Adrenal gland (tissue), 12 donors: Measurements from ENCODE around the gene PSMA7. TPM values are rescaled to one million over a fixed set of nuclear protein-coding genes. Genes with fewer than 3 reads are reported as not detected.

Experiments
- DNase-seq, 7 donors: peaks; one replicate each; pipeline ENCODE4 v3.0.0-alpha.2; 2019 to 2020
- H3K27ac ChIP-seq, 5 donors: fragments of 200-600 bp; sonication (generic) in 4 of 5; 1 replicate in 3 of 5; 2 replicates in 2 of 5; pipeline versions ENCODE4 v1.5.1 to v1.8.0; 2016 to 2020; ENCODE audit warnings: mild to moderate bottlenecking in 1 of 5
- H3K27me3 ChIP-seq: fragments of 200-600 bp; 2 replicates; pipeline ENCODE4 v1.8.0; 2021
- H3K36me3 ChIP-seq, 2 donors: fragments of 200-600 bp; replicated peaks in 1 of 2; 1 replicate in 1 of 2; 2 replicates in 1 of 2; pipeline versions ENCODE4 v1.5.1 to v1.8.0; 2018 to 2022
- H3K4me1 ChIP-seq, 2 donors: fragments of 200-600 bp; replicated peaks in 1 of 2; 1 replicate in 1 of 2; 2 replicates in 1 of 2; pipeline versions ENCODE4 v1.5.1 to v1.8.0; 2018 to 2021
- H3K4me3 ChIP-seq, 4 donors: fragments of 200-600 bp; sonication (generic) in 3 of 4; one replicate each; pipeline ENCODE4 v1.5.1; 2016 to 2018
- H3K9me3 ChIP-seq, 3 donors: fragments of 200-600 bp; sonication (generic) in 1 of 3; replicated peaks in 1 of 3; 1 replicate in 2 of 3; 2 replicates in 1 of 3; pipeline versions ENCODE4 v1.5.1 to v1.8.0; 2016 to 2021
- POLR2A ChIP-seq, 2 donors: fragments of 450-650 bp; IDR thresholded peaks; one replicate each; pipeline ENCODE4 v1.6.1; 2017; ENCODE audit warnings: antibody characterized with exemption in 2 of 2, mild to moderate bottlenecking in 2 of 2, moderate library complexity in 1 of 2
- WGBS, 4 donors: extraction: QIAGEN DNeasy Blood & Tissue Kit in 2 of 4; methylation state at CpG; one replicate each; pipeline versions ENCODE4 v1.1.5 to v1.1.7; 2013 to 2017; 5-methylcytosine and 5-hydroxymethylcytosine counted together
- intact Hi-C, 2 donors: fragments of 100-400 bp; cut with DNase I; formaldehyde crosslinking; loops; one replicate each; pipeline versions ENCODE4 v1.14.1 to v1.15.0; 2022 to 2023
- polyA plus RNA-seq, 3 donors: library from polyadenylated mRNA; stranded (reverse); fragments of 200-250 nt in 2 of 3; fragments of 350-450 nt in 1 of 3; fragmentation: Illumina TruSeq in 1 of 3; extraction: RNeasy Lipid Tissue Mini Kit (QIAGEN cat#74804) in 1 of 3; gene quantifications; one replicate each; pipeline ENCODE4 v1.2.3, GENCODE V29; 2013 to 2014
- total RNA-seq, 9 donors: library from RNA; depleted of rRNA in 4 of 9; stranded (reverse); fragments of >200 nt in 4 of 9; fragments of 120-200 nt in 1 of 9; fragmentation: NEBNext Ultra II Directional in 1 of 9; extraction: Animal tissue kit (Norgen Biotek cat#: 25700) in 1 of 9; gene quantifications; one replicate each; pipeline versions ENCODE4 v1.1.0 to v1.2.4, GENCODE V29; 2013 to 2023
- TF ChIP-seq, protein P1 (sequence below), 6 experiments: fragments of 450-650 bp in 4 of 6; fragments of 200-600 bp in 2 of 6; sonication (generic) in 1 of 6; IDR thresholded peaks; 1 replicate in 5 of 6; 2 replicates in 1 of 6; pipeline versions ENCODE4 v1.5.1 to v1.8.0; 2016 to 2021; ENCODE audit warnings: antibody characterized with exemption in 6 of 6, mild to moderate bottlenecking in 2 of 6, moderate library complexity in 1 of 6
- donor health status: healthy with polysubstance abuse.
- donor health status: Bipolar disorder and iron deficiency.
- donor health status: DM: yes; HTN: yes; CAD: no.
- donor health status: DM: no; HTN: no; CAD: no.
- donor health status: DM: no; HTN: no; CAD: no.
- donor health status: DM: yes; HTN: yes; CAD: no.

The PSMA7 gene
- total and polyA plus RNA-seq, 12 donors, result 175 to 518 (median 277) TPM

DNA sequence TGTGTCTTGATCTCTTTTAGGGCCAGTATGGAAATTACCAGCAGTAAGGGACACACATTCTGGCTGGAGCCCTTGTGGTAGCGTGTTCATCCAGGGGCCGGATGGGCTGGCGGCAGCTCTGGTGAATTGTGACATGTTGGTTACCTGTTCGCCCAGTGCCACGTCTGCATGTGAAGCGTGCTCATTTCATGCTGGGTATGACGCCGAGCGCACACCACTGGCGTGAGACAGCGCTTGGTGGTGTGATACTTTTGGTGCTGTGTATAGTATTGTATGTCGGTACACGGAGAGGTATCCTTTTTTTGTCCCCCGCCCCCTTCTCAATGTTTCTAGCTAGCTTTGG is 35.9 kb upstream of the PSMA7 start:
- Histone ChIP-seq H3K27me3 (no peaks in the 10 kb centered on the region), H3K4me3 (no peak overlapping the region), H3K4me1 (peaks cover 8 to 16% of the 10 kb centered on the region in 2 donors), H3K27ac (no peak overlapping the region), H3K9me3 (no peaks in the 10 kb centered on the region), H3K36me3 (peaks cover 0 to 20% of the 10 kb centered on the region in 2 donors)
- WGBS, 4 donors, result 93 to 99% (median 95%) methylated on average over 12 to 14 of the region's 14 CpGs
- no peak for DNase-seq
- intact Hi-C loops, result no loop called here
- no peak for TF ChIP-seq POLR2A (IDR thresholded peaks at IDR 0.05)
- TF ChIP-seq, protein P1, sequence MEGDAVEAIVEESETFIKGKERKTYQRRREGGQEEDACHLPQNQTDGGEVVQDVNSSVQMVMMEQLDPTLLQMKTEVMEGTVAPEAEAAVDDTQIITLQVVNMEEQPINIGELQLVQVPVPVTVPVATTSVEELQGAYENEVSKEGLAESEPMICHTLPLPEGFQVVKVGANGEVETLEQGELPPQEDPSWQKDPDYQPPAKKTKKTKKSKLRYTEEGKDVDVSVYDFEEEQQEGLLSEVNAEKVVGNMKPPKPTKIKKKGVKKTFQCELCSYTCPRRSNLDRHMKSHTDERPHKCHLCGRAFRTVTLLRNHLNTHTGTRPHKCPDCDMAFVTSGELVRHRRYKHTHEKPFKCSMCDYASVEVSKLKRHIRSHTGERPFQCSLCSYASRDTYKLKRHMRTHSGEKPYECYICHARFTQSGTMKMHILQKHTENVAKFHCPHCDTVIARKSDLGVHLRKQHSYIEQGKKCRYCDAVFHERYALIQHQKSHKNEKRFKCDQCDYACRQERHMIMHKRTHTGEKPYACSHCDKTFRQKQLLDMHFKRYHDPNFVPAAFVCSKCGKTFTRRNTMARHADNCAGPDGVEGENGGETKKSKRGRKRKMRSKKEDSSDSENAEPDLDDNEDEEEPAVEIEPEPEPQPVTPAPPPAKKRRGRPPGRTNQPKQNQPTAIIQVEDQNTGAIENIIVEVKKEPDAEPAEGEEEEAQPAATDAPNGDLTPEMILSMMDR (IDR thresholded peaks at IDR 0.05), result no peak

GRCh38 chr20:62178316-62179161 is 35.3 kb upstream of the PSMA7 start:
- 92 to 93% (median 92%) methylated on average over 17 to 19 of the region's 19 CpGs for WGBS, 4 donors
- Histone ChIP-seq H3K27me3 (no peaks in the 10 kb centered on the region), H3K4me1 (peaks cover 2 to 10% of the 10 kb centered on the region in 2 donors), H3K9me3 (no peaks in the 10 kb centered on the region), H3K27ac (no peak overlapping the region), H3K36me3 (peaks cover 0 to 20% of the 10 kb centered on the region in 2 donors), H3K4me3 (no peak overlapping the region)
- no peak for DNase-seq
- no peak for TF ChIP-seq POLR2A (IDR thresholded peaks at IDR 0.05)
- TF ChIP-seq, protein P1 (IDR thresholded peaks at IDR 0.05), result no peak
- intact Hi-C loops, result no loop called here

DNA sequence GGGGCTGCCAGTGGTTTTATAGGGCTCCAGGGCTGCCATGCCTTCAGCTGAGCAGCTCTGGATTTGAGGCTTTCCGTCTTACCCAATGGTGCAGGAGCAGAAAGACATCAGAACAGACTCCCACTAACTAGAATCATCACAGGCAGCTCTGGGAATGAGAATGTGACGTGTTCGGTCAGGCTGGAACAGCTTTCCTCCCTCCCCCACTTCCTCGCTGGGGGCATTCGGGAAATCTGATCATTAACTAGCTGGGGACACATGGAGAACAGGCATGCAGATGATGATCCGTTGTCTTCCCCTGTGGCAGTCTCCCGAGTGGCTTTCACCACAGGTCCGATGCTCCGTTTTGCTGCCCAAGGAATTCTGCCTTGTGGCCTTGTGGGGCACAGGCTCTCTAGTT is 34.1 kb upstream of the PSMA7 start:
- no peaks in the 10 kb centered on the region for H3K9me3 ChIP-seq
- 88 to 93% (median 92%) methylated on average over 9 of the region's 9 CpGs for WGBS, 4 donors
- intact Hi-C loops, result no loop called here
- H3K4me1 ChIP-seq, result peaks cover 0 to 5% of the 10 kb centered on the region in 2 donors
- H3K27me3 ChIP-seq, result no peaks in the 10 kb centered on the region
- no peak overlapping the region for H3K27ac ChIP-seq
- no peak for DNase-seq
- H3K4me3 ChIP-seq, result no peak overlapping the region
- TF ChIP-seq, protein P1 (IDR thresholded peaks at IDR 0.05), result no peak
- no peak for TF ChIP-seq POLR2A (IDR thresholded peaks at IDR 0.05)
- H3K36me3 ChIP-seq, result peaks cover 0 to 20% of the 10 kb centered on the region in 2 donors

- no peak for TF ChIP-seq POLR2A (IDR thresholded peaks at IDR 0.05)
- TF ChIP-seq, protein P1 (IDR thresholded peaks at IDR 0.05), result no peak
- Histone ChIP-seq H3K4me1 (peaks cover 0 to under 1% of the 10 kb centered on the region in 2 donors), H3K27ac (no peak overlapping the region), H3K9me3 (no peaks in the 10 kb centered on the region), H3K36me3 (peaks cover 0 to 20% of the 10 kb centered on the region in 2 donors), H3K4me3 (no peak overlapping the region), H3K27me3 (no peaks in the 10 kb centered on the region)
- WGBS, 4 donors, result 93 to 95% (median 94%) methylated on average over 15 of the region's 15 CpGs
- intact Hi-C loops, result no loop called here
- DNase-seq, result no peak
These were observed 33.7 kb upstream of the PSMA7 start for GRCh38 chr20:62176866-62177265.
